Esophagus squamous epithelium (tissue), 5 donors: ENCODE measurements around the gene FAIM2. TPM values are rescaled to one million over a fixed set of nuclear protein-coding genes. Genes with fewer than 3 reads are reported as not detected.

ENCODE experiments used
- DNase-seq: peaks from one replicate; lab custom pipeline; 2025; lab: John Stamatoyannopoulos, UW
- H3K27ac ChIP-seq, 4 donors: fragments of 200-600 bp; sonication (generic); one replicate each; pipeline ENCODE4 v1.5.1; 2016 to 2019; ENCODE audit warnings: mild to moderate bottlenecking in 1 of 4
- H3K27me3 ChIP-seq, 4 donors: fragments of 200-600 bp; sonication (generic); 1 replicate in 3 of 4; 2 replicates in 1 of 4; pipeline versions ENCODE4 v1.5.1 to v1.6.0; 2017 to 2021; ENCODE audit warnings: antibody characterized with exemption in 1 of 4
- H3K36me3 ChIP-seq, 3 donors: fragments of 200-600 bp; sonication (generic); one replicate each; pipeline ENCODE4 v1.5.1; 2016 to 2019
- H3K4me1 ChIP-seq, 3 donors: fragments of 200-600 bp; sonication (generic); one replicate each; pipeline ENCODE4 v1.5.1; 2017 to 2019
- H3K4me3 ChIP-seq, 4 donors: fragments of 200-600 bp; sonication (generic); 1 replicate in 3 of 4; 2 replicates in 1 of 4; pipeline ENCODE4 v1.5.1; 2016 to 2019; ENCODE audit warnings: mild to moderate bottlenecking in 2 of 4, moderate library complexity in 1 of 4
- H3K9me3 ChIP-seq, 3 donors: fragments of 200-600 bp; sonication (generic); one replicate each; pipeline ENCODE4 v1.5.1; 2016 to 2019
- POLR2A ChIP-seq, 4 donors: fragments of 450-650 bp; IDR thresholded peaks; one replicate each; pipeline ENCODE4 v1.6.1; 2017; ENCODE audit warnings: antibody characterized with exemption in 4 of 4, mild to moderate bottlenecking in 4 of 4, moderate library complexity in 3 of 4
- WGBS, 2 donors: methylation state at CpG; one replicate each; pipeline ENCODE4 v1.1.5; 2018; 5-methylcytosine and 5-hydroxymethylcytosine counted together
- intact Hi-C: fragments of 100-400 bp; cut with DNase I; formaldehyde crosslinking; loops from one replicate; pipeline ENCODE4 v1.15.0; 2022
- total RNA-seq, 4 donors: library from RNA; depleted of rRNA; stranded (reverse); fragments of >200 nt; gene quantifications; one replicate each; pipeline ENCODE4 v1.1.0, GENCODE V29; 2016
- TF ChIP-seq, protein P1 (sequence below), 6 experiments: fragments of 450-650 bp in 4 of 6; fragments of 200-600 bp in 2 of 6; sonication (generic) in 2 of 6; IDR thresholded peaks; one replicate each; pipeline ENCODE4 v1.5.1; 2016 to 2019; ENCODE audit warnings: antibody characterized with exemption in 6 of 6, mild to moderate bottlenecking in 4 of 6, moderate library complexity in 4 of 6
- donor health status: DM: yes; HTN: yes; CAD: no.

FAIM2 gene
- total RNA-seq, 4 donors from 2014 or later, result 0.13 to 2.9 (median 0.23) TPM

DNA sequence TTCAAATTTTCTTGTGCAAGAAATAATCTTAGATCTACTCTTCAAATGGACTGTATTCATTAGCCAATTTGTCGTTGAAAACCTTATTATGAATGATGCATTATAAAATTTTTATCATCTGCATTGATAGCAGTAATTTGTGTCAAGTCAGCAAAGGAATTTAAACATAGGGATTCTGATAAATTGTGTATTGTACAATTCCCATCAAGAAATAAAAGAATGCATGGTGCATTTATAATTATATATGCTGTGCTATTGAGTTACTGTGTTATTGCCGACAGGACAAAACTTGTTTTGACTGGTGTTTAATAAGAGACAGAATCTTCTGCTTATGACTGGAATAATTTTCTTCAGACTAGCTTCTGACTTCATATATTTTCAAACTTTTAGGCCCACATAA lies 57.7 kb downstream of the FAIM2 start:
- WGBS, 2 donors, result 57 to 68% methylated on average over 2 of the region's 2 CpGs
- Histone ChIP-seq H3K9me3 (no peaks in the 10 kb centered on the region), H3K4me1 (peaks cover 10 to 22% (median 14%) of the 10 kb centered on the region in 3 donors)

DNA sequence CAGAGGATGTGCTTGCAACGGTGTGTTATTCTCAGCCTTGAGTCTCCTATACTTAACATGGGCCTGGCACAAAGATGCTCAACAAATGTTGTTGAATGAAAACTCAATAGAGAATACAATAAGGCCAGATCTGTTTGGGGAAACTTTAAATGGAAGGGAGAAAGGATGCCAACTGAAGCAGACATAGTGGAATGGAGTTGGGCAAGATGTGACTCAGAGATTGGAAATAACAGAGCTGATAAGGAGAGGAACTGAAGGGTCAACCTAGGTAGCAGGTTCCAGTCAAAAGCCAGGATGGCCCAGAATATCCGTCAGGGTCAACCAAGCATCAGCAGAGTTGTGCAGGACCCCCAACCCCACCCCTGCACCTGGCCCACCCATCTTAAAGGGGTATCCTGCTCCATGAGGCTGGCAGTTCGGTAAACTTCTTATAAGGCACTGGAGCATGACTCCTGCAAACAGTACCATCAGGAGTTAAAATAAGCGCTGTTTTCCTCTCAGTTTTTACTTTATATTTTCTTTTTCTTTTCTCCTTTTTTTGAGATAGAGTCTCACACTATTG lies 59.7 kb downstream of the FAIM2 start:
- intact Hi-C loops, result no loop called here
- WGBS, 2 donors, result 83% methylated on average over 4 of the region's 4 CpGs
- no peak for DNase-seq
- peak overlapping the region in 1 of 4 donors; percentile 91 for H3K27ac ChIP-seq
- no peaks in the 10 kb centered on the region for H3K9me3 ChIP-seq
- no peaks in the 10 kb centered on the region for H3K36me3 ChIP-seq
- no peak overlapping the region for H3K4me3 ChIP-seq
- TF ChIP-seq, protein P1, sequence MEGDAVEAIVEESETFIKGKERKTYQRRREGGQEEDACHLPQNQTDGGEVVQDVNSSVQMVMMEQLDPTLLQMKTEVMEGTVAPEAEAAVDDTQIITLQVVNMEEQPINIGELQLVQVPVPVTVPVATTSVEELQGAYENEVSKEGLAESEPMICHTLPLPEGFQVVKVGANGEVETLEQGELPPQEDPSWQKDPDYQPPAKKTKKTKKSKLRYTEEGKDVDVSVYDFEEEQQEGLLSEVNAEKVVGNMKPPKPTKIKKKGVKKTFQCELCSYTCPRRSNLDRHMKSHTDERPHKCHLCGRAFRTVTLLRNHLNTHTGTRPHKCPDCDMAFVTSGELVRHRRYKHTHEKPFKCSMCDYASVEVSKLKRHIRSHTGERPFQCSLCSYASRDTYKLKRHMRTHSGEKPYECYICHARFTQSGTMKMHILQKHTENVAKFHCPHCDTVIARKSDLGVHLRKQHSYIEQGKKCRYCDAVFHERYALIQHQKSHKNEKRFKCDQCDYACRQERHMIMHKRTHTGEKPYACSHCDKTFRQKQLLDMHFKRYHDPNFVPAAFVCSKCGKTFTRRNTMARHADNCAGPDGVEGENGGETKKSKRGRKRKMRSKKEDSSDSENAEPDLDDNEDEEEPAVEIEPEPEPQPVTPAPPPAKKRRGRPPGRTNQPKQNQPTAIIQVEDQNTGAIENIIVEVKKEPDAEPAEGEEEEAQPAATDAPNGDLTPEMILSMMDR (IDR thresholded peaks at IDR 0.05), result no peak
- no peak for TF ChIP-seq POLR2A (IDR thresholded peaks at IDR 0.05)
- H3K27me3 ChIP-seq, result peaks cover 0 to 18% (median 0%) of the 10 kb centered on the region in 4 donors
- peaks cover 10 to 25% (median 14%) of the 10 kb centered on the region in 3 donors for H3K4me1 ChIP-seq

More for the DNA sequence above, 57.7 kb downstream of the FAIM2 start:
- no peak for TF ChIP-seq POLR2A (IDR thresholded peaks at IDR 0.05)
- TF ChIP-seq, protein P1 (IDR thresholded peaks at IDR 0.05), result no peak
- H3K4me3 ChIP-seq, result no peak overlapping the region
- H3K27me3 ChIP-seq, result peaks cover 0 to 36% (median 0%) of the 10 kb centered on the region in 4 donors
- intact Hi-C loops, result no loop called here
- DNase-seq, result no peak
- H3K36me3 ChIP-seq, result no peaks in the 10 kb centered on the region
- H3K27ac ChIP-seq, result no peak overlapping the region

DNA sequence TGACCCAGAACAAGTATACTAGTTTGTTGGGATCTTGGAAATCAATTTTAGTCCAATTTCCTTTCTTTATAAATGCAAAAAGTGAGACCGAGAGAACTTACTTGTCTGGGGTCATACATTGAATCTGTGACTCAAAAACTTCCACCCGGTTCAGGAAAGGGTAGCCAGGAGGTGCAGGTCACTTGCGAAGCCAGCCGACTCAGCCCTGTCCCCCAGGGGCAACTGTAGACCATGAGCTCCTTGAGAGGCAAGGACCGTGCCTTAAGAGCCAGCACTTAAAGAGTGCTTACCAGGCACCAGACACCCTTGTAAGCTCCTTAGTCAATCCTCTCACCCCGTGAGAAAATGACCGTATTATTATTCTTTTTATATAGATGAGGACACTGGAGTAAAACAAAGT lies 60.3 kb downstream of the FAIM2 start:
- peak overlapping the region; percentile 91 to 94 (median 94) for H3K27ac ChIP-seq
- H3K9me3 ChIP-seq, result no peaks in the 10 kb centered on the region
- no peak for DNase-seq
- peaks cover 10 to 25% (median 14%) of the 10 kb centered on the region in 3 donors for H3K4me1 ChIP-seq
- WGBS, 2 donors, result 67% methylated on average over 6 to 7 of the region's 7 CpGs
- peaks cover 0 to 4% (median 0%) of the 10 kb centered on the region in 3 donors for H3K36me3 ChIP-seq
- H3K4me3 ChIP-seq, result peak overlapping the region; percentile 42 to 69 (median 54)
- intact Hi-C loops, result no loop called here
- TF ChIP-seq POLR2A (IDR thresholded peaks at IDR 0.05), result no peak
- TF ChIP-seq, protein P1 (IDR thresholded peaks at IDR 0.05), result no peak
- H3K27me3 ChIP-seq, result peaks cover 0 to 12% (median 0%) of the 10 kb centered on the region in 4 donors

DNA sequence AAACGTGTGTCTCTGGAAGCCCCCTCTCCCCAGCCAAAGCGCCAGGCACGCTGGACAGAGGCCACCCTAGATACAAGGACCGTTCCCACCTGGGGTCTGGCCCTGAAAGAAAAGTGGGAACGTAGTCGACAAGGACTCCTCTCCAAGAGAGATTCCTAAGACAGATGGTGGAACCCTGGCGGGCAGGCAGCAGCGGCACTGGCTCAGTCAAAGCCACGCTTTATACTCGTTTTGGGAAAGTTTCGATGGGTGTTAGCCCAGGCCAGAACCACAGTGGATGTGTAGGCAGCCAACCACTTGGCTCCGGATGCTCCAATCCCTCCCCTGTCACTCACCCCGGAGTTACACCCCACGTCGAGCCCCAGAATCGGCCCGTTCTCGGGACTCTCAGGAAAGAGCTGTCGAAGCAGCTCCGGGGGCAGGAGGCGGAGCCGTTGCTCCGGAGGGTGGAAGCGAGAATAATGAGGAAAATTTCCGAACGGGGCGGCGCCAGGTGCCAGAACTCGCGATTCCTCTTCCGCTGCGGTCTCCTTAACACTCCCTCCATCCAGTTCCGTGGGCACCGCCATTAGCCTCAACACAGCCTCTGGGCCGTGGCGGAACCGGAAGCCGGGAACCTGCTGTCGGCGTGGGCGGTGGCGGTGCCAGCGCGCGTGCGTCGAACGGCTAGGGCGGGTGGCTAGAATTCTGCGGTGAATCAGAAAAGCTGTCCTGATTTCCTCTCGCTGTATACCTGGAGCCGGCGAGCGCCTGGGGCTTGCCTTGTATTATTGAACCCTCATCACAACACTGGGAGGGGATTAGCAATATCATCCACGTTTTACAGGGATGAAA lies 61.0 kb downstream of the FAIM2 start, which contains the start of gene BCDIN3D:
Gene BCDIN3D (minus strand): TSS at position 588 of the 834 bp plus-strand sequence. CDS start 19 bp downstream, at position 569.
- peak in 3 of 4 donors; percentile 58 to 79 (median 70) for TF ChIP-seq POLR2A (IDR thresholded peaks at IDR 0.05)
- TF ChIP-seq, protein P1 (IDR thresholded peaks at IDR 0.05), result no peak
- WGBS, 2 donors, result 0 to 3% methylated on average over 8 to 16 of the region's 55 CpGs
- peaks cover 0 to 11% (median 0%) of the 10 kb centered on the region in 3 donors for H3K36me3 ChIP-seq
- peak; percentile 66 for DNase-seq
- peak within 1 kb of the TSS; percentile 91 to 94 (median 94) for H3K27ac ChIP-seq
- intact Hi-C loops, result no loop called here
- peaks cover 10 to 25% (median 14%) of the 10 kb centered on the region in 3 donors for H3K4me1 ChIP-seq
- peaks cover 0 to 6% (median 0%) of the 10 kb centered on the region in 4 donors for H3K27me3 ChIP-seq
- H3K4me3 ChIP-seq, result peak within 1 kb of the TSS; percentile 42 to 69 (median 54)
- H3K9me3 ChIP-seq, result no peaks in the 10 kb centered on the region
